ENCODE results near the gene RAPGEF1.
A peak's percentile ranks its signal among the peaks of the same experiment; 100 is the strongest.

Gene RAPGEF1

GRCh38 chr9:131739959-131740648 lies at the start of gene RAPGEF1:
TSS of gene RAPGEF1 (minus strand) at chr9:131740076. CDS start at chr9:131739830, 246 bp downstream.
- peak; percentile 85 for DNase-seq (ENCODE audit: extremely low spot score)
- ChIA-PET CTCF (interaction anchor here (0.6 to 8.5 kb wide), 40 partner anchors 9 to 544 kb away, joined by 3 to 96 read pairs (median 4); partner anchors contain the start of gene POMT1), POLR2A (no interaction called here)

GRCh38 chr9:131788851-131789250 lies 49.0 kb upstream of the RAPGEF1 start:
- CTCF ChIA-PET = no interaction called here

More at GRCh38 chr9:131739959-131740648, at the start of gene RAPGEF1:
- TF ChIP-seq, protein P1, sequence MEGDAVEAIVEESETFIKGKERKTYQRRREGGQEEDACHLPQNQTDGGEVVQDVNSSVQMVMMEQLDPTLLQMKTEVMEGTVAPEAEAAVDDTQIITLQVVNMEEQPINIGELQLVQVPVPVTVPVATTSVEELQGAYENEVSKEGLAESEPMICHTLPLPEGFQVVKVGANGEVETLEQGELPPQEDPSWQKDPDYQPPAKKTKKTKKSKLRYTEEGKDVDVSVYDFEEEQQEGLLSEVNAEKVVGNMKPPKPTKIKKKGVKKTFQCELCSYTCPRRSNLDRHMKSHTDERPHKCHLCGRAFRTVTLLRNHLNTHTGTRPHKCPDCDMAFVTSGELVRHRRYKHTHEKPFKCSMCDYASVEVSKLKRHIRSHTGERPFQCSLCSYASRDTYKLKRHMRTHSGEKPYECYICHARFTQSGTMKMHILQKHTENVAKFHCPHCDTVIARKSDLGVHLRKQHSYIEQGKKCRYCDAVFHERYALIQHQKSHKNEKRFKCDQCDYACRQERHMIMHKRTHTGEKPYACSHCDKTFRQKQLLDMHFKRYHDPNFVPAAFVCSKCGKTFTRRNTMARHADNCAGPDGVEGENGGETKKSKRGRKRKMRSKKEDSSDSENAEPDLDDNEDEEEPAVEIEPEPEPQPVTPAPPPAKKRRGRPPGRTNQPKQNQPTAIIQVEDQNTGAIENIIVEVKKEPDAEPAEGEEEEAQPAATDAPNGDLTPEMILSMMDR (IDR thresholded peaks at IDR 0.05; ENCODE audit: control extremely low read depth, extremely low read depth, low read depth, missing control alignments) = peak; percentile 100

GRCh38 chr9:131787838-131788237 lies 48.0 kb upstream of the RAPGEF1 start:
- ChIA-PET CTCF (interaction anchor here (0.9 kb wide), 1 partner anchor 10 kb away, joined by 3 read pairs; no protein-coding TSS in a partner anchor), POLR2A (no interaction called here)
- no peak for DNase-seq (ENCODE audit: extremely low spot score)
- TF ChIP-seq, protein P1 (IDR thresholded peaks at IDR 0.05; ENCODE audit: control extremely low read depth, extremely low read depth, low read depth, missing control alignments) = no peak

More at GRCh38 chr9:131788851-131789250, 49.0 kb upstream of the RAPGEF1 start:
- TF ChIP-seq, protein P1 (IDR thresholded peaks at IDR 0.05; ENCODE audit: control extremely low read depth, extremely low read depth, low read depth, missing control alignments) = no peak
- DNase-seq (ENCODE audit: extremely low spot score) = no peak
- POLR2A ChIA-PET = no interaction called here

DNA sequence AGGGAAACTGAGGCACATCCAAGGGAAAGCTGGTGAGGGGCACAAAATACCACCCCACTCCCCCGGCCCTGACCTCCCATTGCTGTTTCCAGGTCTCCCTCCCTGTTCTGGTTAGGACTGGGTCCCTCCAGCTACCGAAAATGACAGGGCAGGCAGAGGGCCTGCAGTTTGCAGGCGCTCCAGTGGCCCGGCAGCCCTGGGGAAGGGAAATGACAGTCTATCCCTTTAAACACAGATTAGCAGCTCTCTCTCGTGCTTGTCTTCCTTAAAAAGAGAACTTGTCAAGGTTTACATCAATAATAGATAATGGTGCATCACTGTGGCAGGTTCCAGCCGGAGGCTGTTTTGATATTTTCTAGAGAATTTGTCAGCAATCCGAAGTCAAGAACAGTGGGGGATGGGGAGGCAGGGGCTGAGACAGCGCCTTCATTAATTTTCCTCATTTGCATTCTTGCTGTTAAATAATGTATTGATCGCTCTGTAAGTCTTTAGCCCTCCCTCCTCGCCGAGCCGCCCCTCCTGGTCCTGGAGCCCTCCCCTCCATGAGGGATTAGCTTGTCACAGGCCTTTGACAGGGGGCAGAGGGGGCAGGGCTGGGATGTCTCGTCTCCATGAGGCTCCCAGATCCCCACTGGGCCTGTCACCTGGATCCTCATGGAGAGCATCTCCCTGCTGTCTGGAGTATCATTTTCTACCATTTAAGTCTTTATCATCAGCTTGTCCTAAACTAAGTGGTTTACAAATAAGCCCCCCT lies 45.0 kb upstream of the RAPGEF1 start:
- ChIA-PET POLR2A (no interaction called here), CTCF (no interaction called here)
- no peak for DNase-seq (ENCODE audit: extremely low spot score)
- TF ChIP-seq, protein P1 (IDR thresholded peaks at IDR 0.05; ENCODE audit: control extremely low read depth, extremely low read depth, low read depth, missing control alignments) = no peak

DNA sequence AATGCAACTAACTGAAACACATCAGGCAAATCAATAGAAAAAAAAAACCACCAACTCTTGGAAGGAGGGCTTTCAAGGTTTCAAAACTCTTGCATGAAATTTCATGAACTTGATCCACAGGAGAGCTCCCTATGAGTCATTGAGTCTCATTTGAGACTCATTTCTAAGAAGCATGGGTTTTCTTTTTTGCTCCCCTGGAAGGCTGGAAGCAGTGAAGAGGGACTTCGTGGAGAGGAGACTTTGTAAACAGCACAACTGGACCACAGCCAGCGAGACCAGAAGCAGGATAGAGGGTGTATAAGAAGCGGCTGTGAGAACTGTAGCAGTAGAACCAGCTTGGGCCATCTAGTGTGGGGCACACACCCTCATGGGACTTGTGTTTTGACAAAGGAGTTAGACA lies 41.2 kb upstream of the RAPGEF1 start:
- DNase-seq (ENCODE audit: extremely low spot score) = no peak
- TF ChIP-seq, protein P1 (IDR thresholded peaks at IDR 0.05; ENCODE audit: control extremely low read depth, extremely low read depth, low read depth, missing control alignments) = no peak
- POLR2A ChIA-PET = no interaction called here
- CTCF ChIA-PET = interaction anchor here (1.2 kb wide), 1 partner anchor 455 kb away, joined by 3 read pairs; no protein-coding TSS in a partner anchor

DNA sequence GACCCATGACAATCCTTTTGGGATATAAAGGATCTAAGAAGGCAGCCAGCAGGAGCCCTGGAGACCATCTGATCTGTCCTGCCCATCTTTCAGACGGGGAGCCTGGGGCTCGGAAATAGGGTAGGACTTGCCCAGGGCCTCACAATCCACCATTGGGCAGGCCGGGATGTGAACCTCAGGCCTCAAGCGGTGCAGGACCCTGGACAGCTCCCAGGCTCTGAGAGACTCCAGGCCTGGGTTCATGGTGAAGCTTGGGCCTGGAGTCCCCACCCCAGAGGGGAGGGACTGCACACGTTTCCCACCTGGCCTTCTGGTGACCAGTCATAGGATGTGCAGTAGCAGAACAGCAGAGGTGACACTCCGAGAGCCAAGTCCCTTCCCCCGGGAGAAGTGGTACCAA lies 36.6 kb upstream of the RAPGEF1 start:
- DNase-seq (ENCODE audit: extremely low spot score) = no peak
- POLR2A ChIA-PET = no interaction called here
- CTCF ChIA-PET = no interaction called here
- TF ChIP-seq, protein P1 (IDR thresholded peaks at IDR 0.05; ENCODE audit: control extremely low read depth, extremely low read depth, low read depth, missing control alignments) = no peak

Measured in GM10248 (cell line).